IMR-90 (cell line): Measurements from ENCODE around the gene PKD1. TPM values are rescaled to one million over a fixed set of nuclear protein-coding genes. Genes with fewer than 3 reads are reported as not detected.

Experiments
- ATAC-seq: fragments of 200-7000 bp; cut with Tn5 transposase; 2 replicates; pipeline ENCODE4 v1.9.1; 2020; ENCODE audit warnings: low read depth, mild to moderate bottlenecking, moderate library complexity
- BruUV-seq: library from RNA; stranded (reverse); fragments of 400-500 nt; replicated peaks from 2 replicates; lab custom pipeline; 2021; lab: Mats Ljungman, UMichigan
- CTCF ChIA-PET: fragments of 300-600 bp; formaldehyde crosslinking; extraction: SDS; loops from one replicate; lab custom pipeline; 2021; ENCODE audit warnings: antibody characterized with exemption; lab: Yijun Ruan, JAX
- POLR2A ChIA-PET: fragments of 300-600 bp; sonication (Branson Sonifier 250); formaldehyde crosslinking; loops from one replicate; lab custom pipeline; 2022; ENCODE audit warnings: antibody characterized with exemption; ENCODE audit not compliant: unreplicated experiment; lab: Charles Lee
- DNase-seq: peaks from one replicate; pipeline ENCODE4 v3.0.0; 2013
- H2AFZ ChIP-seq: replicated peaks from 2 replicates; pipeline ENCODE3; 2013; ENCODE audit warnings: low read length, mild to moderate bottlenecking; ENCODE audit not compliant: poor library complexity
- H2AK5ac ChIP-seq: 2 replicates; pipeline ENCODE4 v1.6.1; 2013; ENCODE audit warnings: low read depth, low read length, inconsistent platforms
- H2AK9ac ChIP-seq: replicated peaks from 2 replicates; pipeline ENCODE3; 2013; ENCODE audit warnings: mild to moderate bottlenecking, low read depth, low read length, moderate library complexity; ENCODE audit not compliant: poor library complexity
- H2BK120ac ChIP-seq: 2 replicates; pipeline ENCODE4 v1.6.1; 2013; ENCODE audit warnings: low read depth, low read length, inconsistent platforms
- H2BK15ac ChIP-seq: 3 replicates; pipeline ENCODE4 v1.6.1; 2013; ENCODE audit warnings: low read depth, low read length, inconsistent platforms
- H2BK20ac ChIP-seq: 2 replicates; pipeline ENCODE4 v1.6.1; 2013; ENCODE audit warnings: low read depth, mild to moderate bottlenecking, inconsistent platforms, low read length, moderate library complexity
- H2BK5ac ChIP-seq: 2 replicates; pipeline ENCODE4 v1.6.1; 2013; ENCODE audit warnings: mild to moderate bottlenecking, low read depth, low read length, inconsistent platforms; ENCODE audit not compliant: poor library complexity, severe bottlenecking
- H3K14ac ChIP-seq: replicated peaks from 2 replicates; pipeline ENCODE4 v1.6.1; 2013; ENCODE audit warnings: low read depth, low read length, inconsistent platforms
- H3K18ac ChIP-seq: 2 replicates; pipeline ENCODE4 v1.6.1; 2013; ENCODE audit warnings: low read depth, low read length, control low read depth
- H3K23ac ChIP-seq: 2 replicates; pipeline ENCODE4 v1.6.1; 2013; ENCODE audit warnings: low read depth, low read length, inconsistent platforms
- H3K27ac ChIP-seq: 2 replicates; pipeline ENCODE4 v1.5.1; 2013; ENCODE audit warnings: mild to moderate bottlenecking, control low read depth, low read length; ENCODE audit not compliant: insufficient read depth
- H3K27me3 ChIP-seq: 2 replicates; pipeline ENCODE4 v1.6.1; 2013; ENCODE audit warnings: low read length; ENCODE audit not compliant: control insufficient read depth, insufficient read depth
- H3K36me3 ChIP-seq: 2 replicates; pipeline ENCODE4 v1.6.1; 2013; ENCODE audit warnings: low read length, mixed read lengths; ENCODE audit not compliant: control insufficient read depth, insufficient read depth
- H3K4ac ChIP-seq: 2 replicates; pipeline ENCODE4 v1.6.1; 2013; ENCODE audit warnings: low read depth, low read length, inconsistent platforms
- H3K4me1 ChIP-seq: 2 replicates; pipeline ENCODE4 v1.6.1; 2013; ENCODE audit warnings: low read length, mixed read lengths; ENCODE audit not compliant: control insufficient read depth, insufficient read depth
- H3K4me2 ChIP-seq: 2 replicates; pipeline ENCODE4 v1.6.1; 2013; ENCODE audit warnings: low read depth, mild to moderate bottlenecking, control low read depth, low read length, moderate library complexity
- H3K4me3 ChIP-seq: 2 replicates; pipeline ENCODE4 v1.5.1; 2013; ENCODE audit warnings: low read depth, mild to moderate bottlenecking, control low read depth, low read length, moderate library complexity; ENCODE audit not compliant: insufficient read depth
- H3K56ac ChIP-seq: 2 replicates; pipeline ENCODE4 v1.6.1; 2013; ENCODE audit warnings: low read length, inconsistent platforms; ENCODE audit not compliant: insufficient read depth; ENCODE audit errors: extremely low read depth
- H3K79me1 ChIP-seq, 2 experiments: 2 replicates each; pipeline ENCODE4 v1.6.1; 2013; ENCODE audit warnings: low read length in 2 of 2, inconsistent platforms in 1 of 2, low read depth in 1 of 2
- H3K9ac ChIP-seq: 2 replicates; pipeline ENCODE4 v1.6.1; 2013; ENCODE audit warnings: low read depth, low read length, control low read depth
- H3K9me1 ChIP-seq: 2 replicates; pipeline ENCODE4 v1.6.1; 2013; ENCODE audit warnings: low read length, inconsistent platforms; ENCODE audit not compliant: insufficient read depth
- H3K9me3 ChIP-seq: 2 replicates; pipeline ENCODE4 v1.6.1; 2013; ENCODE audit warnings: low read length; ENCODE audit not compliant: control insufficient read depth, insufficient read depth
- H4K20me1 ChIP-seq: 2 replicates; pipeline ENCODE4 v1.6.1; 2013; ENCODE audit warnings: low read length, inconsistent platforms; ENCODE audit not compliant: insufficient read depth
- H4K5ac ChIP-seq: 2 replicates; pipeline ENCODE4 v1.6.1; 2013; ENCODE audit warnings: mild to moderate bottlenecking, low read depth, low read length, control low read depth
- H4K8ac ChIP-seq, 2 experiments: 2 replicates each; pipeline ENCODE4 v1.6.1; 2013; ENCODE audit warnings: low read depth in 2 of 2, low read length in 2 of 2, control low read depth in 1 of 2, inconsistent platforms in 1 of 2
- H4K91ac ChIP-seq: 2 replicates; pipeline ENCODE4 v1.6.1; 2013; ENCODE audit warnings: low read depth, low read length, inconsistent platforms; ENCODE audit not compliant: insufficient read depth
- BHLHE40 ChIP-seq: fragments of 150-350 bp; IDR thresholded peaks from 2 replicates; pipeline ENCODE4 v1.6.1; 2016; ENCODE audit warnings: mild to moderate bottlenecking, low read depth, low read length
- CEBPB ChIP-seq: IDR thresholded peaks from 2 replicates; pipeline ENCODE4 v1.6.1; 2012; ENCODE audit warnings: low read depth, low read length, improper control_type of control experiment
- CHD1 ChIP-seq: IDR thresholded peaks from 2 replicates; pipeline ENCODE4 v1.6.1; 2012; ENCODE audit warnings: low read depth, low read length, improper control_type of control experiment
- CTCF ChIP-seq: conservative IDR thresholded peaks from 2 replicates; pipeline ENCODE4 v1.5.1; 2012; ENCODE audit warnings: mild to moderate bottlenecking, low read depth, low read length, improper control_type of control experiment
- FOS ChIP-seq: fragments of 150-350 bp; IDR thresholded peaks from 2 replicates; pipeline ENCODE4 v1.6.1; 2016; ENCODE audit warnings: low read depth, low read length
- MAFK ChIP-seq: IDR thresholded peaks from 2 replicates; pipeline ENCODE4 v1.6.1; 2012; ENCODE audit warnings: low read depth, low read length, improper control_type of control experiment
- MAZ ChIP-seq: IDR thresholded peaks from 2 replicates; pipeline ENCODE4 v1.6.1; 2012; ENCODE audit warnings: low read depth, mild to moderate bottlenecking, low read length, improper control_type of control experiment, moderate library complexity, borderline replicate concordance
- MXI1 ChIP-seq: IDR thresholded peaks from 2 replicates; pipeline ENCODE4 v1.6.1; 2012; ENCODE audit warnings: low read depth, mild to moderate bottlenecking, low read length, moderate library complexity, borderline replicate concordance
- NFE2L2 ChIP-seq: fragments of 150-350 bp; IDR thresholded peaks from 2 replicates; pipeline ENCODE4 v1.6.1; 2016; ENCODE audit warnings: low read depth, mild to moderate bottlenecking, low read length
- POLR2A ChIP-seq: IDR thresholded peaks from 2 replicates; pipeline ENCODE4 v1.6.1; 2012; ENCODE audit warnings: mild to moderate bottlenecking, low read depth, low read length
- RAD21 ChIP-seq: IDR thresholded peaks from 2 replicates; pipeline ENCODE4 v1.6.1; 2012; ENCODE audit warnings: low read length, improper control_type of control experiment
- RCOR1 ChIP-seq: IDR thresholded peaks from 2 replicates; pipeline ENCODE4 v1.6.1; 2012; ENCODE audit warnings: mild to moderate bottlenecking, low read length, improper control_type of control experiment; ENCODE audit not compliant: insufficient replicate concordance
- RFX5 ChIP-seq: IDR thresholded peaks from 2 replicates; pipeline ENCODE4 v1.8.0; 2012; ENCODE audit warnings: low read depth, mild to moderate bottlenecking, low read length, moderate library complexity
- SMC3 ChIP-seq: fragments of 150-350 bp; IDR thresholded peaks from 2 replicates; pipeline ENCODE4 v1.6.1; 2016; ENCODE audit warnings: low read depth, mild to moderate bottlenecking, antibody characterized with exemption, low read length, moderate library complexity
- USF2 ChIP-seq: fragments of 150-350 bp; IDR thresholded peaks from 2 replicates; pipeline ENCODE4 v1.6.1; 2017; ENCODE audit warnings: mild to moderate bottlenecking, antibody characterized with exemption, low read length, low read depth
- WGBS, 2 experiments: methylation state at CpG; one replicate each; pipeline versions ENCODE4 v1.1.5 to v1.1.7; 2013; ENCODE audit warnings: missing lambda C conversion rate in 2 of 2; ENCODE audit not compliant: insufficient read length in 1 of 2; ENCODE audit errors: extremely low coverage in 2 of 2; 5-methylcytosine and 5-hydroxymethylcytosine counted together
- dilution Hi-C: fragments of 300-500 bp; cut with HindIII; formaldehyde crosslinking; loops from one replicate; pipeline ENCODE4 v1.14.3; 2018; ENCODE audit warnings: low sequenced_read_pairs; ENCODE audit not compliant: unreplicated experiment
- in situ Hi-C: fragments of 300-500 bp; cut with MboI; formaldehyde crosslinking; loops from 3 replicates; pipeline ENCODE4 v1.14.3; 2019; ENCODE audit warnings: low sequenced_read_pairs, inconsistent platforms, mixed read lengths
- intact Hi-C: fragments of 100-400 bp; cut with micrococcal nuclease; formaldehyde crosslinking; loops from 2 replicates; pipeline ENCODE4 v1.10.0; 2022
- polyA plus RNA-seq, 3 experiments: library from polyadenylated mRNA; depleted of rRNA; stranded (reverse); fragments of >200 nt; gene quantifications; 2 replicates each; pipeline ENCODE4 v1.2.3, GENCODE V29; 2012; ENCODE audit warnings: low replicate concordance in 1 of 3
- total RNA-seq: library from RNA; depleted of rRNA; stranded (reverse); fragments of >200 nt; gene quantifications from 2 replicates; pipeline ENCODE4 v1.2.3, GENCODE V29; 2012
- TF ChIP-seq, protein P1 (sequence below): fragments of 150-350 bp; IDR thresholded peaks from 2 replicates; pipeline ENCODE4 v1.6.1; 2016; ENCODE audit warnings: low read depth, mild to moderate bottlenecking, low read length, moderate library complexity, borderline replicate concordance

The PKD1 gene
- total and polyA plus RNA-seq, 2 of the 4 experiments (the other 2 are of a cell fraction): 7.9 to 97.3 TPM

DNA sequence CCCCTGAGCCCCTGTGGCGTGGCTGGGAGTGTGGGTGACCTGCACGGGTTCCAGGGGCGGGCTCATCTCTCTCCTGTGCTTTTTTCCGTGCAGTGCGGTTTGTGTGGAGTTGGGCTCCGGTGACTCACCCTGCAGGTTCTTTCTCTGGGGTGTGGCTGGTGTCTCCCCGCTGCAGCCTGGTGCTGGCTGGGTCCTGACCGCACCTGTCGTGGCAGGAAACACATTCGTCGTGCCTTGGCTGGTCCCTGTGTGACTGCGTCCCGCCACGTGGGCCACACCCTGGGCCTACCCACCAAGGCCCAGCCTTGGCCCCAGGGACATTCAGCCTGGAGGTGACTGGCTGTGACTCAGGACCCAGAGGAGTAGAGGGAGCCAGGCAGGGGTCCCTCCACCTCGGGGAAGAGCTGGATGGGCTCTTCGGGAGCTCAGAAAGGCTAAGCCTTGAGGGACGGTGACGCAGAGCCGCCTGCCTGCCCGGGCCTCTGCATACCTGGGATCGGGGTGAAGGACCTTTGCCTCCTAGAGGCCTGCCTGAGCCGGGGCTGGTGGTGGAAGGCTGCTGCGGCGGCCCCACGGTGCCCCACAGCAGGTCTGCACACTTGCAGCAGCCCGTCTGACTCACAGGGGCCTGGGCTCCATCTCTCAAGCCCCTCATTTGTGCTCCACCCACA is 27.6 kb upstream of the PKD1 start:
- Histone ChIP-seq H3K9me1 (0 out of 2 replicates have a peak, but pooled peaks cover 2% of the 10 kb centered on the region), H3K9me3 (no peaks in the 10 kb centered on the region), H3K79me1 (peaks cover 0 to 57% of the 10 kb centered on the region in 2 experiments), H4K20me1 (peaks cover 71% of the 10 kb centered on the region), H2BK5ac (no peak overlapping the region), H3K14ac (no peak overlapping the region), H3K27me3 (no peaks in the 10 kb centered on the region), H4K91ac (no peak overlapping the region), H2AK9ac (no peak overlapping the region), H2BK20ac (no peak overlapping the region), H3K4me1 (peaks cover 24% of the 10 kb centered on the region), H4K8ac (no peak overlapping the region), H3K9ac (no peak overlapping the region), H3K4ac (no peak overlapping the region), H3K36me3 (peaks cover 29% of the 10 kb centered on the region), H3K4me2 (no peak overlapping the region), H3K56ac (no peak overlapping the region), H2BK15ac (no peak overlapping the region), H4K5ac (no peak overlapping the region), H3K27ac (no peak overlapping the region), H3K23ac (no peak overlapping the region), H2AK5ac (no peak overlapping the region), H3K18ac (no peak overlapping the region), H2AFZ (no peak overlapping the region), H2BK120ac (no peak overlapping the region), H3K4me3 (no peak overlapping the region)
- DNase-seq (no peak), ATAC-seq (no peak)
- TF ChIP-seq SMC3 (no peak), POLR2A (no peak), MAFK (no peak), BHLHE40 (no peak), FOS (no peak), USF2 (no peak), RAD21 (no peak), CTCF (no peak), NFE2L2 (no peak), MXI1 (no peak), RFX5 (no peak), CEBPB (no peak), CHD1 (no peak), MAZ (no peak), RCOR1 (no peak)
- TF ChIP-seq, protein P1, sequence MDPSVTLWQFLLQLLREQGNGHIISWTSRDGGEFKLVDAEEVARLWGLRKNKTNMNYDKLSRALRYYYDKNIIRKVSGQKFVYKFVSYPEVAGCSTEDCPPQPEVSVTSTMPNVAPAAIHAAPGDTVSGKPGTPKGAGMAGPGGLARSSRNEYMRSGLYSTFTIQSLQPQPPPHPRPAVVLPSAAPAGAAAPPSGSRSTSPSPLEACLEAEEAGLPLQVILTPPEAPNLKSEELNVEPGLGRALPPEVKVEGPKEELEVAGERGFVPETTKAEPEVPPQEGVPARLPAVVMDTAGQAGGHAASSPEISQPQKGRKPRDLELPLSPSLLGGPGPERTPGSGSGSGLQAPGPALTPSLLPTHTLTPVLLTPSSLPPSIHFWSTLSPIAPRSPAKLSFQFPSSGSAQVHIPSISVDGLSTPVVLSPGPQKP: no peak
- 98% methylated on average over 13 of the region's 26 CpGs; no CpG with 5 or more reads in 1 of the 2 experiments for WGBS, 2 experiments
- ChIA-PET POLR2A (no interaction called here), CTCF (no interaction called here)
- BruUV-seq: no TSS peak
- in situ Hi-C loops (no loop called here), dilution Hi-C loops (no loop called here), intact Hi-C loops (no loop called here)
